ENCODE results near the gene UBTD1.
A peak's percentile ranks its signal among the peaks of the same experiment; 100 is the strongest.

- TF ChIP-seq POLR2A (IDR thresholded peaks at IDR 0.05; ENCODE audit: low read depth, low read length) (peak; percentile 55), TAF1 (IDR thresholded peaks at IDR 0.05; ENCODE audit: low read depth, low read length) (peak; percentile 86), POLR2AphosphoS5 (IDR thresholded peaks at IDR 0.05; ENCODE audit: low read depth, low read length) (no peak), SPI1 (IDR thresholded peaks at IDR 0.05; ENCODE audit: low read depth, low read length) (no peak)
These were observed 466 bp upstream of the UBTD1 start, which contains the start of gene MMS19 for GRCh38 chr10:97498076-97498840.
